ENCODE data around the gene KCNQ5. TPM values are rescaled to one million over a fixed set of nuclear protein-coding genes. Genes with fewer than 3 reads are reported as not detected.

The KCNQ5 gene
- total RNA-seq, 1 experiment from 2014 or later = 0.07 TPM

DNA sequence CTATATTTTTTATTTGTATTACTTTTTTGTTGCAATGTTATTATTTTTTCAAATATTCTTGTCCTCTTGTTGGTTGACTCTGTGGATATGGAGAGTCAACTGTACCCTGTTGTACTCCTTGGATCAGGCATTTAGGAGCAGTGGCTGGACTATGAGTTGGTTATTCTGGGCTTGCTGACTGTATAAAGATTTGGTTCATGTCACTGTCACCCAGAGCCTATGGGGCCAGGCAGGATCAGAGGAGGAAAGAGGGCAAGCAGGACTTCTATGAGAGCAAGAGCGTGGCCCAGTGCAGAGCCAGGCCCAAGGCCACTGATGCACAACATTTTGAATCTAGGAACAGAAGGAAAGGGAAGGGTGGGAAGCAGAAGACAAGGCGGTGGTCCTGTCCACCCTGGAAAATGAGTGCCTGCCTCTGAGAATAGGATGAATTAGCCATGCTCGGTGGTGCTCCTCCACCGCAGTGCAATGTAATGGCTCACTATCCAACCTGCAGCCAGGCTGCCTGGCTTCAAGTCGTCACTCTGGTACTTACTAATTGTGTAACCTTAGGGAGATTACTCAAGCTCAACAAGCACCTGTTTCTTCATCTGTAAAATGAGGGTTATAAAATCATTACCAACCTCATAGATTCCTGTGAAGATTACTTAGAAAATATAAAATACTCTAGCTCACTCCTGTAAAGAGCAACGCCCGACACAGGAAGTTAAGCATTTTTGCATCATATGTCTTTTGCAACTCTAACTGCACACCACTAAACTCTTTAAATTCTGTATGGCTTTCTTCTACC lies 192.1 kb downstream of the KCNQ5 start:
- Histone ChIP-seq H3K4me1 (ENCODE audit: insufficient read depth, low read length) (peaks cover 4% of the 10 kb centered on the region; the same call in 1 of the 2 replicates), H3K23me2 (ENCODE audit: insufficient read length, low read depth, low read length, poor library complexity, severe bottlenecking) (no peaks in the 10 kb centered on the region), H3K18ac (ENCODE audit: insufficient read length, low read depth, low read length) (no peak overlapping the region), H3T11ph (ENCODE audit: low read length) (no peak overlapping the region), H2AFZ (ENCODE audit: low read length) (no peak overlapping the region), H3K27ac (ENCODE audit: insufficient read length, low read depth, low read length) (no peak overlapping the region), H2BK120ac (ENCODE audit: low read depth, low read length, poor library complexity, severe bottlenecking) (no peak overlapping the region), H2AK5ac (ENCODE audit: insufficient read length, low read length) (no peak overlapping the region), H3K9me3 (ENCODE audit: control insufficient read depth, low read depth, low read length) (no peaks in the 10 kb centered on the region), H3K4ac (ENCODE audit: low read depth, low read length) (no peak overlapping the region), H4K5ac (ENCODE audit: insufficient read length, low read depth, low read length) (no peak overlapping the region), H2BK20ac (ENCODE audit: low read depth, low read length, poor library complexity, severe bottlenecking) (no peak overlapping the region), H2BK12ac (ENCODE audit: insufficient read length, low read depth, low read length) (no peak overlapping the region), H3K9ac (ENCODE audit: extremely low read depth, insufficient read length, low read length) (no peak overlapping the region), H3K23ac (ENCODE audit: insufficient read length, low read depth, low read length) (no peak overlapping the region), H3K79me2 (ENCODE audit: insufficient read depth, low read length) (no peaks in the 10 kb centered on the region), H3K14ac (ENCODE audit: insufficient read depth, low read length) (peak overlapping the region; percentile 32; the same call in 1 of the 2 replicates), H2BK5ac (ENCODE audit: insufficient read length, low read length) (no peak overlapping the region), H3K27me3 (ENCODE audit: insufficient read depth, low read length) (no peaks in the 10 kb centered on the region), H3K79me1 (ENCODE audit: insufficient read depth, low read depth, low read length, poor library complexity, severe bottlenecking) (no peaks in the 10 kb centered on the region), H4K20me1 (ENCODE audit: control insufficient read depth, insufficient read depth, insufficient read length) (no peaks in the 10 kb centered on the region), H3K4me2 (ENCODE audit: insufficient read depth, insufficient read length, low read length) (no peak overlapping the region), H3K56ac (ENCODE audit: insufficient read length, low read depth, low read length) (no peak overlapping the region), H4K8ac (replicated peaks; ENCODE audit: insufficient read length, low read depth, low read length) (no peak overlapping the region), H2BK15ac (ENCODE audit: low read depth, low read length) (no peak overlapping the region), H4K91ac (ENCODE audit: insufficient read length, low read depth, low read length) (no peak overlapping the region)
- DNase-seq = no peak
- H3K4me3 Mint-ChIP-seq = no peak overlapping the region
- WGBS (ENCODE audit: extremely low coverage, insufficient read length, low lambda C conversion rate) = no CpG with 5 or more reads among the region's 7 CpGs
- H3K4me1 Mint-ChIP-seq = peaks cover 13 to 15% of the 10 kb centered on the region in 2 experiments
- no peaks in the 10 kb centered on the region for H3K36me3 Mint-ChIP-seq (ENCODE audit: insufficient read depth in 1 of 3, low read depth in 3 of 3)
- peak overlapping the region in 2 of 3 experiments; percentile 63 to 86; a peak in 3 of 7 replicates for H3K27ac Mint-ChIP-seq
- TF ChIP-seq, protein P1, sequence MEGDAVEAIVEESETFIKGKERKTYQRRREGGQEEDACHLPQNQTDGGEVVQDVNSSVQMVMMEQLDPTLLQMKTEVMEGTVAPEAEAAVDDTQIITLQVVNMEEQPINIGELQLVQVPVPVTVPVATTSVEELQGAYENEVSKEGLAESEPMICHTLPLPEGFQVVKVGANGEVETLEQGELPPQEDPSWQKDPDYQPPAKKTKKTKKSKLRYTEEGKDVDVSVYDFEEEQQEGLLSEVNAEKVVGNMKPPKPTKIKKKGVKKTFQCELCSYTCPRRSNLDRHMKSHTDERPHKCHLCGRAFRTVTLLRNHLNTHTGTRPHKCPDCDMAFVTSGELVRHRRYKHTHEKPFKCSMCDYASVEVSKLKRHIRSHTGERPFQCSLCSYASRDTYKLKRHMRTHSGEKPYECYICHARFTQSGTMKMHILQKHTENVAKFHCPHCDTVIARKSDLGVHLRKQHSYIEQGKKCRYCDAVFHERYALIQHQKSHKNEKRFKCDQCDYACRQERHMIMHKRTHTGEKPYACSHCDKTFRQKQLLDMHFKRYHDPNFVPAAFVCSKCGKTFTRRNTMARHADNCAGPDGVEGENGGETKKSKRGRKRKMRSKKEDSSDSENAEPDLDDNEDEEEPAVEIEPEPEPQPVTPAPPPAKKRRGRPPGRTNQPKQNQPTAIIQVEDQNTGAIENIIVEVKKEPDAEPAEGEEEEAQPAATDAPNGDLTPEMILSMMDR (conservative IDR thresholded peaks at IDR 0.05) = no peak
- H3K27me3 Mint-ChIP-seq (ENCODE audit: low read depth) = no peaks in the 10 kb centered on the region
- no peaks in the 10 kb centered on the region for H3K9me3 Mint-ChIP-seq

Measured in H9 (cell line).